Raji (cell line): Measurements from ENCODE around the gene HOXD1.

Experiments
- POLR2A ChIP-seq: IDR thresholded peaks from 2 replicates; pipeline ENCODE4 v1.6.1; 2011; ENCODE audit warnings: low read depth, low read length, control low read depth; ENCODE audit not compliant: insufficient read depth

HOXD1 gene

GRCh38 chr2:176184749-176185148, 3.7 kb upstream of the HOXD1 start:
- no peak for TF ChIP-seq POLR2A

- no peak for TF ChIP-seq POLR2A
Observed at GRCh38 chr2:176186024-176186423, 2.4 kb upstream of the HOXD1 start.

- no peak for TF ChIP-seq POLR2A
Observed at GRCh38 chr2:176187200-176187898, 1.1 kb upstream of the HOXD1 start.

DNA sequence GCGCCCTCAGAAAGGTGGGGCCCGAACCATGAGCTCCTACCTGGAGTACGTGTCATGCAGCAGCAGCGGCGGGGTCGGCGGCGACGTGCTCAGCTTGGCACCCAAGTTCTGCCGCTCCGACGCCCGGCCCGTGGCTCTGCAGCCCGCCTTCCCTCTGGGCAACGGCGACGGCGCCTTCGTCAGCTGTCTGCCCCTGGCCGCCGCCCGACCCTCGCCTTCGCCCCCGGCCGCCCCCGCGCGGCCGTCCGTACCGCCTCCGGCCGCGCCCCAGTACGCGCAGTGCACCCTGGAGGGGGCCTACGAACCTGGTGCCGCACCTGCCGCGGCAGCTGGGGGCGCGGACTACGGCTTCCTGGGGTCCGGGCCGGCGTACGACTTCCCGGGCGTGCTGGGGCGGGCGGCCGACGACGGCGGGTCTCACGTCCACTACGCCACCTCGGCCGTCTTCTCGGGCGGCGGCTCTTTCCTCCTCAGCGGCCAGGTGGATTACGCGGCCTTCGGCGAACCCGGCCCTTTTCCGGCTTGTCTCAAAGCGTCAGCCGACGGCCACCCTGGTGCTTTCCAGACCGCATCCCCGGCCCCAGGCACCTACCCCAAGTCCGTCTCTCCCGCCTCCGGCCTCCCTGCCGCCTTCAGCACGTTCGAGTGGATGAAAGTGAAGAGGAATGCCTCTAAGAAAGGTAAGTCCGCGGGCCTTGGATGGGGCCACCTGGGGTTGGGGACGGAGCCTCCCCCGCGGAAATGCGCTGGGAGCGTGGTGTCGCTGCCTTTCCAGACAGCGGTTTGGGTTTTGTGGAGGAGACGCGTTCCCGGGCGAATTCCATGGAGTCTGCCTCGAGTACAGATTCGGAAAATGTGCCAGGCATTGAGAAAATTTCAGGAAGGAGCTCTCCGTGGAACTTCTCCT, 559 bp downstream of the HOXD1 start:
- no peak for TF ChIP-seq POLR2A

DNA sequence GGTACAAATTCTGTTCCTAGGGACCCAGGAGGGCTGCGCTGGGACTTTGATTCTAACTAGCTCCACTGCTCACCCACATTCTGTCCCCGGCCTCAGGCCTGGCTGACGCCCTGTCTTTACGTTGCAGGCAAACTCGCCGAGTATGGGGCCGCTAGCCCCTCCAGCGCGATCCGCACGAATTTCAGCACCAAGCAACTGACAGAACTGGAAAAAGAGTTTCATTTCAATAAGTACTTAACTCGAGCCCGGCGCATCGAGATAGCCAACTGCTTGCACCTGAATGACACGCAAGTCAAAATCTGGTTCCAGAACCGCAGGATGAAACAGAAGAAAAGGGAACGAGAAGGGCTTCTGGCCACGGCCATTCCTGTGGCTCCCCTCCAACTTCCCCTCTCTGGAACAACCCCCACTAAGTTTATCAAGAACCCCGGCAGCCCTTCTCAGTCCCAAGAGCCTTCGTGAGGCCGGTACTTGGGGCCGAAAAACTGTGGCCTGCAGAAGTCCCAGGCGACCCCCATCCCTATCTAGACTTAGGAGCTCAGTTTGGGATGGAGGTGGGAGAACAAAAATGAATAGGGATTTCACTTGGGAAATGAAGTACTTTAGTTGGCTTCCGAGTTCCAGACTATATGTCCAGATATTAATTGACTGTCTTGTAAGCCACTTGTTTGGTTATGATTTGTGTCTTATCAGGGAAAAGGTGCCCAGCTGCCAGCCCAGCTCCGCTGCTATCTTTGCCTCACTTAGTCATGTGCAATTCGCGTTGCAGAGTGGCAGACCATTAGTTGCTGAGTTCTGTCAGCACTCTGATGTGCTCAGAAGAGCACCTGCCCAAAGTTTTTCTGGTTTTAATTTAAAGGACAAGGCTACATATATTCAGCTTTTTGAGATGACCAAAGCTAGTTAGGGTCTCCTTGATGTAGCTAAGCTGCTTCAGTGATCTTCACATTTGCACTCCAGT, 1.5 kb downstream of the HOXD1 start:
- no peak for TF ChIP-seq POLR2A

GRCh38 chr2:176192351-176192750, 3.9 kb downstream of the HOXD1 start:
- no peak for TF ChIP-seq POLR2A

DNA sequence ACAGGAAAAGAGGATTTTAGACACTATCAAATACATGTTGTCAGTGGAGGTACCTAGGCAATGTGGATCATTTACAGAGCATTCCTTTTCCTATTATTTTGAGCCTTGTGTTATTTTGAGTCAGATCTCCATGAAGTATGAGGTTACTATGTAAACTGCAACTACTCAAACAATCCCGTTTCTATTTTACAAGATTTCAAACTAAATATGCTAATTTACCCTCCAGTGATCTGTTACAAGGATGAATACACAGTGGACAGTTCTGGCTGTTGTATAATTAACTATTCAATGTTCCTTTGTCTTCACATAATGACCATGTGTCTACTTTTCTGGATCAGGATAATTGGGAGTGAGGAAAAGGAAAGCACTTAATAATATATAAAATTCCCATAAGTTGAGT, 4.6 kb downstream of the HOXD1 start:
- no peak for TF ChIP-seq POLR2A

GRCh38 chr2:176199902-176200301, 11.4 kb downstream of the HOXD1 start:
- TF ChIP-seq POLR2A = no peak

DNA sequence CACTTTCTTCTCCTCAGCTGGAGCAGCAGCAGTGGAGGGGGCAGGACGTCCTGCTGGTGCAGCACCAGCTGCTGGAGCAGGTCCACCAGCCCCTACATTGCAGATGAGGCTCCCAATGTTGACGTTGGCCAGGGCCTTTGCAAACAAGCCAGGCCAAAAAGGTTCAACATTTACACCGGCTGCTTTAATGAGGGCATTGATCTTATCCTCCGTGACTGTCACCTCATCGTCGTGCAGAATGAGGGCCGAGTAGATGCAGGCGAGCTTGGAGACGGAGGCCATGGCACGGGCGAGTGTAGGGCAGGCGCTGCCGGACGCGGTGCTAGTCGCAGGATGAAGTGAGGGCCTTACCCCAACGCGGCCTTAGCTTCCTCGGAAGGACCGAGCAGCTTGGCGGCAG, 12.5 kb downstream of the HOXD1 start:
- no peak for TF ChIP-seq POLR2A

GRCh38 chr2:176202491-176202890, 14.0 kb downstream of the HOXD1 start:
- no peak for TF ChIP-seq POLR2A

- TF ChIP-seq POLR2A = no peak
Observed at GRCh38 chr2:176205126-176205525, 16.7 kb downstream of the HOXD1 start.

GRCh38 chr2:176206136-176206535, 17.7 kb downstream of the HOXD1 start:
- no peak for TF ChIP-seq POLR2A

DNA sequence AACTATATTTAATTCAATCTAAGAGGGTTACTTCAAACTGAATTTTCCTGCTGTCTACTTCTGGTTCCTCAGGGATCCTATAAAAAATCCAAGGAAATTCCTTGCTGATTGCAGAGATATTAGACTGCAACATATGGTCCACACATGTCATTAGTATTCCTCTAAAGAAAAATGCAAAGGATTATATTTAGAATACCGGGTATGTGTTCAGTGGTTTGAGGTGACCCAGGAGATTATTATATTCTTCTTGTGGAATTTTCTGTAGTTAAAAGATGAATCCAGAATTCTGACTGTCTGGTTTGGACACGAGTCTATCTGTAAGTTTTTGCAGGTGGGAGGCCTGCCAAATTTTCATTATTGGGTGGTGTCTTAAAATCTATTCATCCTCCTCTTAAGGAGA, 18.2 kb downstream of the HOXD1 start:
- TF ChIP-seq POLR2A = no peak

- TF ChIP-seq POLR2A = no peak
Observed at GRCh38 chr2:176211110-176211509, 22.6 kb downstream of the HOXD1 start.

DNA sequence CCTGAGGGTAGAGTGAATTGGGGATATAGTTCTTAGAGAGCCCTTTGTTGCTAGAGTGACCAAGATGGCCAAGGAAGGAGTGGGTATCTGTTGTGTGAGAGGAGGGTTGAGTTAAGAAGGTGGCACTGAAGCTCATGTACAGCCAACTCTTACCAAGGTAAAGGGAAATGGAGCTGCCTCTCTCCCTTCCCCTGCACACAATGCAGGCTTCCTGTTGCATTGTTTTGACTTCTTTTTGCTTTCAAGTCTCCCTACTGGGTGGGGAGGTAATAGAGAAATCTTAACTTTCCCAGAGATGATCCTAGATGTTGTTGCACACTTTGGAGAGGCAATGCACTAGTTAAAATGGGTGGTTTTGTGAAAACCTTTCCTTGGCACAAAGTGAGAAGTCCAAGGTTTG, 23.8 kb downstream of the HOXD1 start:
- TF ChIP-seq POLR2A = no peak
